ENCODE measurements around the gene EIF4H.

DNA sequence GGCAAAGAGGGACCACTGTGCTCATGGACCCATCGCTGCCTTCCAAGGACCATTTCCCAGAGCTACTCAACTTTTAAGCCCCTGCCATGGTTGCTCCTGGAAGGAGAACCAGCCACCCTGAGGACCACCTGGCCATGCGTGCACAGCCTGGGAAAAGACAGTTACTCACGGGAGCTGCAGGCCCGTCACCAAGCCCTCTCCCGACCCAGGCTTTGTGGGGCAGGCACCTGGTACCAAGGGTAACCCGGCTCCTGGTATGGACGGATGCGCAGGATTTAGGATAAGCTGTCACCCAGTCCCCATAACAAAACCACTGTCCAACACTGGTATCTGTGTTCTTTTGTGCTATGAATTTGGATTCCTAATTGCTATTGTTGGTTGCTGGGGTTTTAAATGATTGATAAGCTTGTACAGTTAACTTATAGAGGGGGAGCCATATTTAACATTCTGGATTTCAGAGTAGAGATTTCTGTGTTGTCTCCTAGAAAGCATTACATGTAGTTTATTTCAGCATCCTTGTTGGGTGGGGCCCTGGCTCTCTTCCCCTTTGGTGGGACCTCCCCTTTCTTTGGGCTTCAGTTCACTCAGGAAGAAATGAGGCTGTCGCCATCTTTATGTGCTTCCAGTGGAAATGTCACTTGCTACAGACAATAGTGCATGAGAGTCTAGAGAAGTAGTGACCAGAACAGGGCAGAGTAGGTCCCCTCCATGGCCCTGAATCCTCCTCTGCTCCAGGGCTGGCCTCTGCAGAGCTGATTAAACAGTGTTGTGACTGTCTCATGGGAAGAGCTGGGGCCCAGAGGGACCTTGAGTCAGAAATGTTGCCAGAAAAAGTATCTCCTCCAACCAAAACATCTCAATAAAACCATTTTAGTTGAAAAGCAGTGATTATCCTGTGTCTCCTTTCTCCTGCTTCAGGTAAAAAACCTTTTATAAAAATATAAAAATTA is 55.1 kb downstream of the EIF4H start:
- TF ChIP-seq, protein P1, sequence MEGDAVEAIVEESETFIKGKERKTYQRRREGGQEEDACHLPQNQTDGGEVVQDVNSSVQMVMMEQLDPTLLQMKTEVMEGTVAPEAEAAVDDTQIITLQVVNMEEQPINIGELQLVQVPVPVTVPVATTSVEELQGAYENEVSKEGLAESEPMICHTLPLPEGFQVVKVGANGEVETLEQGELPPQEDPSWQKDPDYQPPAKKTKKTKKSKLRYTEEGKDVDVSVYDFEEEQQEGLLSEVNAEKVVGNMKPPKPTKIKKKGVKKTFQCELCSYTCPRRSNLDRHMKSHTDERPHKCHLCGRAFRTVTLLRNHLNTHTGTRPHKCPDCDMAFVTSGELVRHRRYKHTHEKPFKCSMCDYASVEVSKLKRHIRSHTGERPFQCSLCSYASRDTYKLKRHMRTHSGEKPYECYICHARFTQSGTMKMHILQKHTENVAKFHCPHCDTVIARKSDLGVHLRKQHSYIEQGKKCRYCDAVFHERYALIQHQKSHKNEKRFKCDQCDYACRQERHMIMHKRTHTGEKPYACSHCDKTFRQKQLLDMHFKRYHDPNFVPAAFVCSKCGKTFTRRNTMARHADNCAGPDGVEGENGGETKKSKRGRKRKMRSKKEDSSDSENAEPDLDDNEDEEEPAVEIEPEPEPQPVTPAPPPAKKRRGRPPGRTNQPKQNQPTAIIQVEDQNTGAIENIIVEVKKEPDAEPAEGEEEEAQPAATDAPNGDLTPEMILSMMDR (IDR thresholded peaks at IDR 0.05 in 2 of 3, conservative IDR thresholded peaks at IDR 0.05 in 1 of 3; ENCODE audit: borderline replicate concordance in 1 of 3, insufficient read depth in 1 of 3, low read depth in 2 of 3, low read length in 2 of 3), result no peak
- TF ChIP-seq, protein P2, sequence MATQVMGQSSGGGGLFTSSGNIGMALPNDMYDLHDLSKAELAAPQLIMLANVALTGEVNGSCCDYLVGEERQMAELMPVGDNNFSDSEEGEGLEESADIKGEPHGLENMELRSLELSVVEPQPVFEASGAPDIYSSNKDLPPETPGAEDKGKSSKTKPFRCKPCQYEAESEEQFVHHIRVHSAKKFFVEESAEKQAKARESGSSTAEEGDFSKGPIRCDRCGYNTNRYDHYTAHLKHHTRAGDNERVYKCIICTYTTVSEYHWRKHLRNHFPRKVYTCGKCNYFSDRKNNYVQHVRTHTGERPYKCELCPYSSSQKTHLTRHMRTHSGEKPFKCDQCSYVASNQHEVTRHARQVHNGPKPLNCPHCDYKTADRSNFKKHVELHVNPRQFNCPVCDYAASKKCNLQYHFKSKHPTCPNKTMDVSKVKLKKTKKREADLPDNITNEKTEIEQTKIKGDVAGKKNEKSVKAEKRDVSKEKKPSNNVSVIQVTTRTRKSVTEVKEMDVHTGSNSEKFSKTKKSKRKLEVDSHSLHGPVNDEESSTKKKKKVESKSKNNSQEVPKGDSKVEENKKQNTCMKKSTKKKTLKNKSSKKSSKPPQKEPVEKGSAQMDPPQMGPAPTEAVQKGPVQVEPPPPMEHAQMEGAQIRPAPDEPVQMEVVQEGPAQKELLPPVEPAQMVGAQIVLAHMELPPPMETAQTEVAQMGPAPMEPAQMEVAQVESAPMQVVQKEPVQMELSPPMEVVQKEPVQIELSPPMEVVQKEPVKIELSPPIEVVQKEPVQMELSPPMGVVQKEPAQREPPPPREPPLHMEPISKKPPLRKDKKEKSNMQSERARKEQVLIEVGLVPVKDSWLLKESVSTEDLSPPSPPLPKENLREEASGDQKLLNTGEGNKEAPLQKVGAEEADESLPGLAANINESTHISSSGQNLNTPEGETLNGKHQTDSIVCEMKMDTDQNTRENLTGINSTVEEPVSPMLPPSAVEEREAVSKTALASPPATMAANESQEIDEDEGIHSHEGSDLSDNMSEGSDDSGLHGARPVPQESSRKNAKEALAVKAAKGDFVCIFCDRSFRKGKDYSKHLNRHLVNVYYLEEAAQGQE (IDR thresholded peaks at IDR 0.05; ENCODE audit: low read depth), result no peak
- TF ChIP-seq, protein P3, sequence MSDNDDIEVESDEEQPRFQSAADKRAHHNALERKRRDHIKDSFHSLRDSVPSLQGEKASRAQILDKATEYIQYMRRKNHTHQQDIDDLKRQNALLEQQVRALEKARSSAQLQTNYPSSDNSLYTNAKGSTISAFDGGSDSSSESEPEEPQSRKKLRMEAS (IDR thresholded peaks at IDR 0.05), result no peak
- no peak for TF ChIP-seq EZH2 (IDR thresholded peaks at IDR 0.05)
- TF ChIP-seq SIN3A (IDR thresholded peaks at IDR 0.05; ENCODE audit: low read depth), result no peak
- no peak for TF ChIP-seq JUND (IDR thresholded peaks at IDR 0.05)
- TF ChIP-seq EGR1 (IDR thresholded peaks at IDR 0.05; ENCODE audit: low read depth), result no peak
- TF ChIP-seq POLR2A (IDR thresholded peaks at IDR 0.05; ENCODE audit: borderline replicate concordance, extremely low read depth, insufficient read depth, insufficient read length), result no peak
- TF ChIP-seq ZNF274 (IDR thresholded peaks at IDR 0.05; ENCODE audit: low read depth, low read length), result no peak
- TF ChIP-seq, protein P4, sequence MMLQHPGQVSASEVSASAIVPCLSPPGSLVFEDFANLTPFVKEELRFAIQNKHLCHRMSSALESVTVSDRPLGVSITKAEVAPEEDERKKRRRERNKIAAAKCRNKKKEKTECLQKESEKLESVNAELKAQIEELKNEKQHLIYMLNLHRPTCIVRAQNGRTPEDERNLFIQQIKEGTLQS (IDR thresholded peaks at IDR 0.05), result no peak

All from HCT116 (cell line).